HepG2 (cell line): ENCODE data around the gene BICDL1. TPM values are rescaled to one million over a fixed set of nuclear protein-coding genes. Genes with fewer than 3 reads are reported as not detected.

Source experiments
- EED ChIP-seq: sonication (generic); formaldehyde crosslinking; IDR thresholded peaks from 2 replicates; pipeline ENCODE4 v1.5.0; 2020; ENCODE audit warnings: mild to moderate bottlenecking, missing genetic modification reagents
- HNRNPLL ChIP-seq: fragments of 200-400 bp; formaldehyde crosslinking; IDR thresholded peaks from 2 replicates; pipeline ENCODE4 v1.6.1; 2017; ENCODE audit warnings: mild to moderate bottlenecking, low read depth, low read length; ENCODE audit not compliant: poor library complexity, severe bottlenecking
- HOXA5 ChIP-seq: sonication (generic); formaldehyde crosslinking; IDR thresholded peaks from 2 replicates; pipeline ENCODE4 v1.4.0; 2020; ENCODE audit warnings: missing genetic modification reagents
- MIER3 ChIP-seq: IDR thresholded peaks from 2 replicates; pipeline ENCODE4 v1.6.1; 2016; ENCODE audit warnings: missing compliant biosample characterization, borderline replicate concordance
- NFATC3 ChIP-seq: sonication (generic); formaldehyde crosslinking; IDR thresholded peaks from 2 replicates; pipeline ENCODE4 v1.5.1; 2020; ENCODE audit warnings: mild to moderate bottlenecking, missing genetic modification reagents
- RARA ChIP-seq: IDR thresholded peaks from 2 replicates; pipeline ENCODE4 v1.6.1; 2016; ENCODE audit warnings: missing genetic modification reagents, missing compliant biosample characterization
- ZBTB14 ChIP-seq: sonication (generic); formaldehyde crosslinking; IDR thresholded peaks from 2 replicates; pipeline ENCODE4 v1.4.0; 2020; ENCODE audit warnings: missing genetic modification reagents
- ZBTB7B ChIP-seq: sonication (generic); formaldehyde crosslinking; IDR thresholded peaks from 2 replicates; pipeline ENCODE4 v1.4.0; 2020; ENCODE audit warnings: missing genetic modification reagents
- ZBTB8A ChIP-seq: sonication (generic); formaldehyde crosslinking; IDR thresholded peaks from 2 replicates; pipeline ENCODE4 v1.4.0; 2020; ENCODE audit warnings: mild to moderate bottlenecking, low read depth, missing genetic modification reagents, borderline replicate concordance
- ZMYM4 ChIP-seq: sonication (generic); formaldehyde crosslinking; IDR thresholded peaks from 2 replicates; pipeline ENCODE4 v1.8.1; 2023; ENCODE audit warnings: mild to moderate bottlenecking, missing genetic modification reagents
- ZNF160 ChIP-seq: sonication (generic); formaldehyde crosslinking; IDR thresholded peaks from 2 replicates; pipeline ENCODE4 v1.8.0; 2022; ENCODE audit warnings: mild to moderate bottlenecking, inconsistent platforms, missing genetic modification reagents
- ZNF276 ChIP-seq: sonication (generic); formaldehyde crosslinking; IDR thresholded peaks from 2 replicates; pipeline ENCODE4 v1.4.0; 2020; ENCODE audit warnings: mild to moderate bottlenecking, low read depth, missing genetic modification reagents
- ZNF335 ChIP-seq: sonication (generic); formaldehyde crosslinking; IDR thresholded peaks from 2 replicates; pipeline ENCODE4 v1.4.0; 2020; ENCODE audit warnings: missing genetic modification reagents
- ZNF451 ChIP-seq: sonication (generic); formaldehyde crosslinking; IDR thresholded peaks from 2 replicates; pipeline ENCODE4 v1.5.0; 2020; ENCODE audit warnings: mild to moderate bottlenecking, missing genetic modification reagents
- ZNF605 ChIP-seq: sonication (generic); formaldehyde crosslinking; IDR thresholded peaks from 2 replicates; pipeline ENCODE4 v1.8.0; 2022; ENCODE audit warnings: mild to moderate bottlenecking, missing genetic modification reagents
- ZNF607 ChIP-seq: sonication (generic); formaldehyde crosslinking; IDR thresholded peaks from 2 replicates; pipeline ENCODE4 v1.5.1; 2020; ENCODE audit warnings: missing genetic modification reagents, mild to moderate bottlenecking, borderline replicate concordance
- ZNF749 ChIP-seq: sonication (generic); formaldehyde crosslinking; IDR thresholded peaks from 2 replicates; pipeline ENCODE4 v1.8.0; 2022; ENCODE audit warnings: mild to moderate bottlenecking, missing genetic modification reagents, moderate library complexity, borderline replicate concordance
- ZNF75D ChIP-seq: sonication (generic); formaldehyde crosslinking; IDR thresholded peaks from 2 replicates; pipeline ENCODE4 v1.8.1; 2023; ENCODE audit warnings: missing genetic modification reagents, mild to moderate bottlenecking, borderline replicate concordance
- ZNF883 ChIP-seq: sonication (generic); formaldehyde crosslinking; IDR thresholded peaks from 2 replicates; pipeline ENCODE4 v1.5.1; 2020; ENCODE audit warnings: mild to moderate bottlenecking, missing genetic modification reagents; ENCODE audit errors: not compliant biosample characterization
- polyA plus RNA-seq, 8 experiments: library from polyadenylated mRNA; depleted of rRNA in 3 of 8; stranded (reverse) in 7 of 8; unstranded in 1 of 8; fragments of >200 nt; fragmentation: Illumina TruSeq in 4 of 8; extraction: Trizol in 4 of 8; gene quantifications; 2 replicates each; pipeline versions ENCODE4 v1.2.1 to v1.2.3, GENCODE V29; 2011 to 2016; ENCODE audit warnings: low read depth in 4 of 8, missing spikeins in 1 of 8, mixed read lengths in 1 of 8; ENCODE audit not compliant: insufficient read depth in 1 of 8
- total RNA-seq, 5 experiments: library from RNA; depleted of rRNA; stranded (reverse); fragments of >200 nt; fragmentation: Illumina TruSeq; extraction: Trizol; gene quantifications; 2 replicates each; pipeline ENCODE4 v1.2.3, GENCODE V29; 2016; ENCODE audit warnings: low read depth in 1 of 5
- TF ChIP-seq, protein P1 (sequence below): sonication (generic); formaldehyde crosslinking; conservative IDR thresholded peaks from 2 replicates; pipeline ENCODE4 v1.4.0; 2020; ENCODE audit warnings: missing genetic modification reagents
- TF ChIP-seq, protein P2 (sequence below): sonication (generic); formaldehyde crosslinking; IDR thresholded peaks from 2 replicates; pipeline ENCODE4 v1.4.0; 2020; ENCODE audit warnings: mild to moderate bottlenecking, missing genetic modification reagents

The BICDL1 gene
- total and polyA plus RNA-seq, 2 of the 13 experiments (the other 11 are each of a cell fraction or from before 2014, with no cell fraction given), result 3.6 to 9.7 TPM

GRCh38 chr12:119989731-119990381, 820 bp downstream of the BICDL1 start (continued):
- no peak for TF ChIP-seq ZNF276 (CRISPR knock-in tag)
- TF ChIP-seq ZBTB7B, result 0 out of 2 replicates have a peak, but pooled peaks have one; percentile 28
- TF ChIP-seq ZNF749 (CRISPR knock-in tag), result no peak
- TF ChIP-seq, protein P1, sequence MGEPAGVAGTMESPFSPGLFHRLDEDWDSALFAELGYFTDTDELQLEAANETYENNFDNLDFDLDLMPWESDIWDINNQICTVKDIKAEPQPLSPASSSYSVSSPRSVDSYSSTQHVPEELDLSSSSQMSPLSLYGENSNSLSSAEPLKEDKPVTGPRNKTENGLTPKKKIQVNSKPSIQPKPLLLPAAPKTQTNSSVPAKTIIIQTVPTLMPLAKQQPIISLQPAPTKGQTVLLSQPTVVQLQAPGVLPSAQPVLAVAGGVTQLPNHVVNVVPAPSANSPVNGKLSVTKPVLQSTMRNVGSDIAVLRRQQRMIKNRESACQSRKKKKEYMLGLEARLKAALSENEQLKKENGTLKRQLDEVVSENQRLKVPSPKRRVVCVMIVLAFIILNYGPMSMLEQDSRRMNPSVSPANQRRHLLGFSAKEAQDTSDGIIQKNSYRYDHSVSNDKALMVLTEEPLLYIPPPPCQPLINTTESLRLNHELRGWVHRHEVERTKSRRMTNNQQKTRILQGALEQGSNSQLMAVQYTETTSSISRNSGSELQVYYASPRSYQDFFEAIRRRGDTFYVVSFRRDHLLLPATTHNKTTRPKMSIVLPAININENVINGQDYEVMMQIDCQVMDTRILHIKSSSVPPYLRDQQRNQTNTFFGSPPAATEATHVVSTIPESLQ (CRISPR knock-in tag), result peak; percentile 71; the same call in 1 of the 2 replicates
- TF ChIP-seq, protein P2, sequence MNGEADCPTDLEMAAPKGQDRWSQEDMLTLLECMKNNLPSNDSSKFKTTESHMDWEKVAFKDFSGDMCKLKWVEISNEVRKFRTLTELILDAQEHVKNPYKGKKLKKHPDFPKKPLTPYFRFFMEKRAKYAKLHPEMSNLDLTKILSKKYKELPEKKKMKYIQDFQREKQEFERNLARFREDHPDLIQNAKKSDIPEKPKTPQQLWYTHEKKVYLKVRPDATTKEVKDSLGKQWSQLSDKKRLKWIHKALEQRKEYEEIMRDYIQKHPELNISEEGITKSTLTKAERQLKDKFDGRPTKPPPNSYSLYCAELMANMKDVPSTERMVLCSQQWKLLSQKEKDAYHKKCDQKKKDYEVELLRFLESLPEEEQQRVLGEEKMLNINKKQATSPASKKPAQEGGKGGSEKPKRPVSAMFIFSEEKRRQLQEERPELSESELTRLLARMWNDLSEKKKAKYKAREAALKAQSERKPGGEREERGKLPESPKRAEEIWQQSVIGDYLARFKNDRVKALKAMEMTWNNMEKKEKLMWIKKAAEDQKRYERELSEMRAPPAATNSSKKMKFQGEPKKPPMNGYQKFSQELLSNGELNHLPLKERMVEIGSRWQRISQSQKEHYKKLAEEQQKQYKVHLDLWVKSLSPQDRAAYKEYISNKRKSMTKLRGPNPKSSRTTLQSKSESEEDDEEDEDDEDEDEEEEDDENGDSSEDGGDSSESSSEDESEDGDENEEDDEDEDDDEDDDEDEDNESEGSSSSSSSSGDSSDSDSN (CRISPR knock-in tag), result peak; percentile 88
- TF ChIP-seq MIER3 (CRISPR knock-in tag), result no peak
- peak; percentile 78 for TF ChIP-seq ZBTB14
- peak; percentile 55; the same call in 1 of the 2 replicates for TF ChIP-seq ZMYM4 (CRISPR knock-in tag)
- TF ChIP-seq ZNF75D (CRISPR knock-in tag), result no peak
- TF ChIP-seq ZNF605 (CRISPR knock-in tag), result no peak; the same call in 1 of the 2 replicates
- peak; percentile 87 for TF ChIP-seq ZNF607 (CRISPR knock-in tag)
- peak; percentile 93 for TF ChIP-seq ZNF160
- peak; percentile 60 for TF ChIP-seq RARA
- peak; percentile 69 for TF ChIP-seq HNRNPLL
- peak; percentile 88 for TF ChIP-seq HOXA5 (CRISPR knock-in tag)
- no peak for TF ChIP-seq ZNF335
- peak; percentile 78 for TF ChIP-seq ZNF451 (CRISPR knock-in tag)
- no peak for TF ChIP-seq ZBTB8A (CRISPR knock-in tag)
- TF ChIP-seq NFATC3 (CRISPR knock-in tag), result no peak
- peak; percentile 32; the same call in 1 of the 2 replicates for TF ChIP-seq EED (CRISPR knock-in tag)
- peak; percentile 85 for TF ChIP-seq ZNF883
